Memory B cell (primary cell): ENCODE results near the gene DPP6.
"Not testable (repeated sequence)": the region's sequence is repeated elsewhere in the genome, so short reads cannot be mapped to it uniquely, and the experiment has no call there.

Experiments
- ATAC-seq: fragments of 150-1000 bp; cut with Tn5 transposase; 2 replicates; pipeline ENCODE4 v1.10.0; 2021; ENCODE audit warnings: low read depth, mild to moderate bottlenecking, moderate library complexity
- DNase-seq, 2 donors: peaks; one replicate each; pipeline ENCODE4 v3.0.0; 2022; ENCODE audit warnings: low spot score in 2 of 2
- H3K27ac Mint-ChIP-seq: one replicate; pipeline ENCODE4 v1.8.0; 2022; ENCODE audit warnings: mild to moderate bottlenecking, moderate library complexity, mixed read lengths
- H3K27me3 Mint-ChIP-seq: one replicate; pipeline ENCODE4 v1.8.0; 2022; ENCODE audit warnings: mixed read lengths
- H3K36me3 Mint-ChIP-seq: one replicate; pipeline ENCODE4 v1.8.0; 2022; ENCODE audit warnings: mild to moderate bottlenecking, mixed read lengths
- H3K4me1 Mint-ChIP-seq: one replicate; pipeline ENCODE4 v1.8.0; 2022; ENCODE audit warnings: mixed read lengths
- H3K4me3 Mint-ChIP-seq: one replicate; pipeline ENCODE4 v1.8.0; 2022; ENCODE audit warnings: mild to moderate bottlenecking, moderate library complexity, mixed read lengths
- H3K9me3 Mint-ChIP-seq: one replicate; pipeline ENCODE4 v1.8.0; 2022; ENCODE audit warnings: mixed read lengths

Gene DPP6

DNA sequence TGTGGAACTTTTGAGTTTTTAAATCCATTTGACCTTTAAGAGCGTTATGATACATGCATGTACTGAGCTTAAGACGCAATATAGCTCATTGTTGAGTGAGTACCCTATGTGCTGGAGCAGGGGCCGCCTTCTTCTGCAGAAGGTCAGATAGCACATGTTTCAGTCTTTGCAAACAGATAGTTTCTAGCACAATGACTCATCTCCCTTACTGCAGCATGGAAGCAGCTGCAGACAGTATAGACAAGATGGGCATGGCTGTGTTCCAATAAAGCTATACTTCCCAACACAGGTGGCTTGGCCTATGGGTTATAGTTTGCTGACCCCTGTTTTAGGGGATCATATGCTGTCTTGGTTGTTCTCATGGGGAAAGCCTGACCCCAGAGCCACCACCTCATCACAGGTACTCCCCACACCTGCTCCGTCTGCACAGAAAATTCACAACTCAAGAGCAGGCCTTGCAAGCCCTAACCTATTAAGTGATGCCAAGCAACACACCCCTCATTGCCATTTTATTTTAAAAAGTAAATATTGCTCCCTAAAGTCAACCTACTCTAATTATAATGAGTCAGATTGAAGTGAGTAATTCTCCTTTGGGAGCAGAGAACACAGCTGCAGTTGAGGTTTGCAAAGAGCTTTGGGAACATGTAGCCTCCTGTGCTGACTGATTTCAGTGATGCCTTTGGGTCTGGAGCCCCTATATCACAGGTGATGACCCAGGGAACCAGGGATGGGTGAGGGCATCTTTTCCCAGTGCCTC is 620.6 kb downstream of the DPP6 start:
- H3K27me3 Mint-ChIP-seq, result no peaks in the 10 kb centered on the region
- ATAC-seq (no peak), DNase-seq (no peak)
- no peaks in the 10 kb centered on the region for H3K4me1 Mint-ChIP-seq
- no peaks in the 10 kb centered on the region for H3K9me3 Mint-ChIP-seq
- no peaks in the 10 kb centered on the region for H3K36me3 Mint-ChIP-seq
- H3K4me3 Mint-ChIP-seq, result no peak overlapping the region
- H3K27ac Mint-ChIP-seq, result no peak overlapping the region

GRCh38 chr7:154674191-154674590 is 622.0 kb downstream of the DPP6 start:
- Mint-ChIP-seq H3K4me3 (no peak overlapping the region), H3K27me3 (no peaks in the 10 kb centered on the region), H3K4me1 (no peaks in the 10 kb centered on the region), H3K36me3 (no peaks in the 10 kb centered on the region), H3K27ac (no peak overlapping the region), H3K9me3 (peaks cover 3% of the 10 kb centered on the region)
- ATAC-seq (no peak), DNase-seq (no peak)

DNA sequence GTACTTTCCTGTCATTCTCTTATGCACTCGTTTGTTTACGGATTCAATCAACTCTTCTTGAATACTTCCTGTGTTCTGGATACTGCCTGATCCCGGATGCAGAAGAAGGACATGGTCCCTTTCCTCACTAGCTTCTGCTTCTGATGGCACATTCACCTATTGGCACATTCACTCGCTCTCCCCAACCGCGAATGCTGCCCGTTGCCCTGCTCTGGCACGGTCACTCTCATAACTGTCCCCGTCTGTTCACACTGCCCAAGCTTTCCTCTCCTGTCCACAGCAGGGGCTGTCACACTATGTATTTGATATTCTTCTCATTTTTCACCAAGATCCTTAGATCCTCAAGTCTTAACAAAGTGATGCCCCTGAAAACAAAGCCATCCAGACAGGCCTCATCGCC is 623.4 kb downstream of the DPP6 start:
- H3K27me3 Mint-ChIP-seq, result no peaks in the 10 kb centered on the region
- H3K27ac Mint-ChIP-seq, result no peak overlapping the region
- H3K4me3 Mint-ChIP-seq, result no peak overlapping the region
- ATAC-seq, result no peak
- no peak for DNase-seq
- no peaks in the 10 kb centered on the region for H3K36me3 Mint-ChIP-seq
- no peaks in the 10 kb centered on the region for H3K4me1 Mint-ChIP-seq
- peaks cover 3% of the 10 kb centered on the region for H3K9me3 Mint-ChIP-seq

- H3K27me3 Mint-ChIP-seq, H3K4me1 Mint-ChIP-seq, H3K36me3 Mint-ChIP-seq, H3K9me3 Mint-ChIP-seq, ATAC-seq, DNase-seq, H3K27ac Mint-ChIP-seq, H3K4me3 Mint-ChIP-seq: not testable (repeated sequence)
These were observed 623.8 kb downstream of the DPP6 start for GRCh38 chr7:154676033-154676421.

DNA sequence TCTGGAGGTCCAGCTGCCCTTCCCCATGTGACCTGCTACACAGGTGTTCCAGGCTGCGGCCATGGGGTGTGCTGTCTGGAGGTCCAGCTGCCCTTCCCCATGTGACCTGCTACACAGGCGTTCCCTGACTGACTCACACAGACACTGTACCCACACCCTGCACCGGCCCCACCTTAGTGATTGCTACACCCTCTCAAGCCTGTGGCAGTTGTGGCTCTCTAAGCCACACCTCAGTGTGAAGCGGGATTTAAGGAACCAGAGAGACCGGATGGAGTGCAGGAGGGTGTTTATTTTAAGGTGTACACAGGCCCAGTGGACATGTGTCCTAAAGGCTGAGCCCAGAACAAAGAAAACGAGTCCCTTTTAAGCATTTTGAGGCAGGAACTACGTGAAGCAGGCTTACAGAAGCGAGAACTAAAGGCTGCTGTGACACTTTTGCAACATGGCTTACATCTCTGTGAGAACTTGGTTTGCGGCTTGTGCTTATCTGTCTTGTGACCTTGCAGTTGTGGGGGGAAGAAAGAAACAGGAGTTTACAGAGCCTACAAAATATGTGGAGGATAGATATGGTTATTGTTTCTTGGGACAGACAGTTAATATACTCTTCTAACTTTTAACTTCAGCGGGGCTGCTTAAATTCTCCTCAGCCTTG is 624.4 kb downstream of the DPP6 start:
- Mint-ChIP-seq H3K4me1 (no peaks in the 10 kb centered on the region), H3K27ac (no peak overlapping the region), H3K27me3 (no peaks in the 10 kb centered on the region), H3K4me3 (no peak overlapping the region), H3K36me3 (no peaks in the 10 kb centered on the region), H3K9me3 (peaks cover 3% of the 10 kb centered on the region)
- ATAC-seq, result no peak
- no peak for DNase-seq

DNA sequence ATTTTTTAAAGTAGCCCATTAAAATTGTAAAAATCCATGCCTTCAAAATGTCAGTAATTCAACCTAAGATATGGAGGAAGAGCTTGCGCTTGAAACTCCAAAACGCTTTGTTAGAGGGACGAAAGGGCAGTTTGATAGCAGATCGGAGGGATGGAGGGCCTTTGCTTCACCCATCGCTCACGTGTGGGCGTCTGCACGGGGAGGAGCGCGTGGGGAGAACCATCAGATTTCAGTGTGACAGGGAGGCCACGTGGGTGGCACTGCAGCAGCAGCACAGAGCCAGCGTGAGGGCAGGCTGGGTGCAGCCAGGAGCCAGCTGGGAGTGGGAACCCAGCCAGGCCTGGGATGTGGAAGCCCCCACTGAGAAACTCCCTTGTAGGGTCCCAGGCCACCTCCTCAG is 625.3 kb downstream of the DPP6 start:
- peaks cover 3% of the 10 kb centered on the region for H3K9me3 Mint-ChIP-seq
- H3K4me1 Mint-ChIP-seq, result no peaks in the 10 kb centered on the region
- H3K4me3 Mint-ChIP-seq, result no peak overlapping the region
- H3K27me3 Mint-ChIP-seq, result no peaks in the 10 kb centered on the region
- ATAC-seq, result no peak
- H3K36me3 Mint-ChIP-seq, result no peaks in the 10 kb centered on the region
- H3K27ac Mint-ChIP-seq, result no peak overlapping the region
- no peak for DNase-seq

DNA sequence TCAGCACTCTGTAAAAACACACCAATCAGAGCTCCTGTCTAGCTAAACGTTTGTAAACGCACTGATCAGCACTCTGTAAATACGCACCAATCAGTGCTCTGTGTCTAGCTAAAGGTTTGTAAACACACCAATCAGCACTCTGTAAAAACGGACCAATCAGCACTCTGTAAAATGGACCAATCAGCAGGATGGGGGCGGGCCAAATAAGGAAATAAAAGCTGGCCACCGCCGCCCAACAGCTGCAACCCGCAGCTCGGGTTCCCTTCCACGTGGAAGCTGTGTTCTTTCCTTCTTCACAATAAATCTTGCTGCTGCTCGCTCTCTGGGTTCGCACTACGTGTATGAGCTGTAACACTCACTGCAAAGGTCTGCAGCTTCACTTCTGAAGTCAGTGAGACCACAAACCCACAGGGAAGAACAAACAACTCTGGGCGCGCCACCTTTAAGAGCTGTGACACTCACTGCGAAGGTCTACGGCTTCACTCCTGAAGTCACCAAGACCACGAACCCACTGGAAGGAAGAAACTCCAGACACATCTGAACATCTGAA is 625.9 kb downstream of the DPP6 start:
- not testable (repeated sequence) for DNase-seq, H3K27me3 Mint-ChIP-seq, H3K9me3 Mint-ChIP-seq, H3K27ac Mint-ChIP-seq, H3K36me3 Mint-ChIP-seq, H3K4me1 Mint-ChIP-seq, H3K4me3 Mint-ChIP-seq, ATAC-seq

DNA sequence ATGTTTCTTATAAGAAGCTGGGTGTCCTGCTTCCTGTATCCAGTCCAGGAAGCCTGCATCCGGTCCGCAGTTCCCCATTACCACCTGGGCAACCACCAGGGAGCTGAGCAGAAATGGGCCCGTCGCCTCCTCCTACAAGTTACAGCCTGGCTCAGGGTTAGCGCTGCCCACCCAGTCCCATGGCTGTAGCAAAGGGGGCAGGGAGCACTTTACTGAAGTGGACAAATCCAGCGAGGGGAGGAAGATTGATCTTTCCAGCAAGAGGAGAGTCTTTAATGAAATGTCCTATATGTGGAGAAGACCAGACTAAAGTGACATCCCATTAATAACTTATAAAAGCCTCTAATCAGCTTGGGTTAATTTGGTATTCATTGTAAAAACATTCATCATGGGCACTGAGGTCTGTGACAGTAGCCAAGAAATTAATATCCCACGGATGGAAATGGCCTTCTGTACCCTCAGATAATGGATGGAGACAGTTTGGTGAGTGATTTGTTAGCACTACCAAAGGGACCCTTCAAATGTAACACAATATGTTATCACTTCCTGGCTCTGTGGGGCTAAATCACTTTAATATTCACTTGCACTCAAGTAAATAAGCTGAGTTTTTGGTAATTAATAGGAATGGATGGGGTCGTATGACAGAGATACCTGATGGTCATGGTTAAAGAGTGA is 627.3 kb downstream of the DPP6 start:
- Mint-ChIP-seq H3K27me3 (no peaks in the 10 kb centered on the region), H3K4me1 (no peaks in the 10 kb centered on the region), H3K9me3 (peaks cover 4% of the 10 kb centered on the region), H3K4me3 (no peak overlapping the region), H3K27ac (no peak overlapping the region), H3K36me3 (no peaks in the 10 kb centered on the region)
- DNase-seq (no peak), ATAC-seq (no peak)

DNA sequence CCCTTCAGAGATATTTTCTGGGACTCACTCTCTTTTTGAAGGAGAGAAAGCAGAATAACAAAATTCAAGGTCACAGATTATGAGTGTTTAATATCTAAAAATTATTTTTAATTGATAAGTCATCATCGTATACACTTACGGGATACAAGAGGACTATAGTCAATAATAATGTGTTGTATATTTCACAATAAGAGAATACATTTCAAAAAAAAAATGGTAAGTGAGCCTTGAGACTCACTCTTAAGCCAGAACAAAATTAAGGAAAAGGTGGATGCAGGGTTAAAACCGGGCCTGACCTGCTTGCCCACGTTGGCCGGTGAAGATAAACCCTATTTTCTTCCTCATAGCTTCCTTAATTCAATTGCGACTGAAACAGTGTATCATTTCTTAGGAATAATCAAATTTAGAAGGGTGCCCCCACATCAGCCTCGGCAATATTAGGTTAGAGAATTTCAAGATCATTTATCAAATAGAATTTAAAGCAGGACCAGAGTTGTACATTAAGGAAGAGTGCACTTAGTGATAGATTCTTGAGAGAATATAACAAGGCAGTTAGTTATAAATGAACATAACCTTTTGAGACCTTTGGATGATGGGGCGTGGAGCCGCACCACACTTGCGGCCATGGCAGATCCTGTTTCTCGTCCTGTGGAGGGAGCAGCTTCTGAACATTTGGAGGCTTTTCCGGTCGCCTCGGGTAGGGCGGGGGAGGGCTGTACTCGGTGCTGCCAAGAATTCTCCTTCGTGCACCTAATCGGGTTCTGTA is 628.9 kb downstream of the DPP6 start:
- H3K9me3 Mint-ChIP-seq, result peaks cover 4% of the 10 kb centered on the region
- ATAC-seq, result no peak
- H3K27ac Mint-ChIP-seq, result no peak overlapping the region
- H3K27me3 Mint-ChIP-seq, result no peaks in the 10 kb centered on the region
- H3K4me1 Mint-ChIP-seq, result no peaks in the 10 kb centered on the region
- H3K36me3 Mint-ChIP-seq, result no peaks in the 10 kb centered on the region
- no peak overlapping the region for H3K4me3 Mint-ChIP-seq
- DNase-seq, result no peak

- no peaks in the 10 kb centered on the region for H3K36me3 Mint-ChIP-seq
- H3K4me3 Mint-ChIP-seq, result no peak overlapping the region
- no peaks in the 10 kb centered on the region for H3K27me3 Mint-ChIP-seq
- no peak for ATAC-seq
- no peaks in the 10 kb centered on the region for H3K4me1 Mint-ChIP-seq
- H3K27ac Mint-ChIP-seq, result no peak overlapping the region
- peaks cover 4% of the 10 kb centered on the region for H3K9me3 Mint-ChIP-seq
- DNase-seq, result no peak
These were observed 629.8 kb downstream of the DPP6 start for GRCh38 chr7:154682003-154682402.

DNA sequence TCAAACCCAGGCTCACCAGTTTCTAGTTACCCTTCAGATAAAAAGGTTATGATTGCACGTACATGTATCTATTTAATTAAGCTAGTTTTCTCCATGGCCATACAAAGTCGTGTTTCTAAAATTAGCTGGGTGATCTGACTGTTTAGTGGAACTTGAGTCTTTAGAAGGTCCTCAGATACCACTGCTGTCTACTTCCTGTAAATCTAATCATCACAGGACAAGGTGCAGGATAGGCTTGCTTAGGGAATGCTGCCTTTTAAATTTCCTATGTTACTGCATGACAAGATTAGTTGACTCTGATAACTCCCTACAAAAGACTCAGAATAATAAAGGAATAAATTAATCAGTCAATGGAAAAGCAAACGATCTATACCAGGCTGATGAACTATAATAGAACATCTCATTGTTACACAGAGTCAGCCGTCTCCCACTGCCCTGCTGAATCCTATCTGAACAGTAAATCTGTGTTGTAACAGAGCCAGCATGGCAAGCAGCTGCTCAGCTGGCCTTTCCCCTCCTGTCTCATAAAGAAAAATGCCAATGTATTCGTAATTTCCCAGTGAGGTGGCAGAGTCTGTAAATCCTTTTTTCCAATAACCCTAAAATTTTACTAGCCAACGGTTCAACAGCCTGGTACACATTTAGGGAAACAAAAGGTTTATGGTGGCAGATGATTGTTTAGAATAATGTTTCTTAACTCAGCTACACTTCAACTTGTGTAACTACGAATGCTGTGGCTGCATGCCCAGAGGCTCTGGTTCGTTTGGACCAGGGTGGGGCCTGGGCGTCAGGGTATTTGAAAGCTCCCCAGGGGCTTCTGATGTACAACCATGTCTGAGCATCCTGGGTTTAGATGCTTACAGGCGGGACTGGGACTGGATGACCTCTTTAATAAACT is 632.7 kb downstream of the DPP6 start:
- ATAC-seq (no peak), DNase-seq (no peak)
- no peak overlapping the region for H3K27ac Mint-ChIP-seq
- no peaks in the 10 kb centered on the region for H3K4me1 Mint-ChIP-seq
- H3K27me3 Mint-ChIP-seq, result peaks cover 1% of the 10 kb centered on the region
- no peaks in the 10 kb centered on the region for H3K36me3 Mint-ChIP-seq
- no peak overlapping the region for H3K4me3 Mint-ChIP-seq
- peaks cover 5% of the 10 kb centered on the region for H3K9me3 Mint-ChIP-seq

- Mint-ChIP-seq H3K27ac (no peak overlapping the region), H3K27me3 (peaks cover 1% of the 10 kb centered on the region), H3K4me3 (no peak overlapping the region), H3K36me3 (no peaks in the 10 kb centered on the region), H3K4me1 (no peaks in the 10 kb centered on the region), H3K9me3 (peaks cover 5% of the 10 kb centered on the region)
- ATAC-seq, result no peak
- DNase-seq, result no peak
These were observed 633.3 kb downstream of the DPP6 start for GRCh38 chr7:154685564-154685901.

GRCh38 chr7:154686305-154686704 is 634.1 kb downstream of the DPP6 start:
- Mint-ChIP-seq H3K4me3 (no peak overlapping the region), H3K27me3 (peaks cover 1% of the 10 kb centered on the region), H3K4me1 (no peaks in the 10 kb centered on the region), H3K27ac (no peak overlapping the region), H3K36me3 (no peaks in the 10 kb centered on the region), H3K9me3 (peaks cover 5% of the 10 kb centered on the region)
- ATAC-seq (no peak), DNase-seq (no peak)
